Hepatocyte (in vitro differentiated cells): Measurements from ENCODE around the gene WDR4. TPM values are rescaled to one million over a fixed set of nuclear protein-coding genes. Genes with fewer than 3 reads are reported as not detected.

Source experiments
- DNase-seq: peaks from one replicate; pipeline ENCODE4 v3.0.0-alpha.2; 2016; ENCODE audit warnings: low spot score
- H2AFZ ChIP-seq: fragments of 200-600 bp; sonication (generic); 2 replicates; pipeline ENCODE4 v1.6.0; 2016; ENCODE audit warnings: antibody characterized with exemption, mild to moderate bottlenecking
- H3K27ac ChIP-seq: fragments of 200-600 bp; sonication (generic); 2 replicates; pipeline ENCODE4 v1.5.1; 2016; ENCODE audit warnings: mild to moderate bottlenecking
- H3K27me3 ChIP-seq: fragments of 200-600 bp; sonication (generic); 2 replicates; pipeline ENCODE4 v1.6.1; 2016
- H3K36me3 ChIP-seq: fragments of 200-600 bp; sonication (generic); replicated peaks from 2 replicates; pipeline ENCODE4 v1.5.1; 2016; ENCODE audit warnings: low read depth; ENCODE audit not compliant: insufficient read depth
- H3K4me1 ChIP-seq: fragments of 200-600 bp; sonication (generic); 2 replicates; pipeline ENCODE4 v1.5.1; 2016; ENCODE audit warnings: mild to moderate bottlenecking, moderate library complexity; ENCODE audit not compliant: insufficient read depth
- H3K4me2 ChIP-seq: fragments of 200-600 bp; sonication (generic); 2 replicates; pipeline ENCODE4 v1.6.0; 2016
- H3K4me3 ChIP-seq: fragments of 200-600 bp; sonication (generic); 2 replicates; pipeline ENCODE4 v1.5.1; 2016; ENCODE audit warnings: mild to moderate bottlenecking
- H3K79me2 ChIP-seq: fragments of 200-600 bp; sonication (generic); 2 replicates; pipeline ENCODE4 v1.6.0; 2017; ENCODE audit warnings: mild to moderate bottlenecking
- H3K9me2 ChIP-seq: fragments of 200-600 bp; sonication (generic); replicated peaks from 2 replicates; pipeline ENCODE4 v1.6.0; 2017; ENCODE audit warnings: mild to moderate bottlenecking; ENCODE audit not compliant: insufficient read depth
- H3K9me3 ChIP-seq: fragments of 200-600 bp; sonication (generic); 2 replicates; pipeline ENCODE4 v1.5.1; 2016; ENCODE audit warnings: low read depth, mild to moderate bottlenecking
- H4K20me1 ChIP-seq: fragments of 200-600 bp; sonication (generic); 2 replicates; pipeline ENCODE4 v1.6.0; 2016; ENCODE audit warnings: mild to moderate bottlenecking; ENCODE audit not compliant: insufficient read depth, poor library complexity, severe bottlenecking
- EZH2 ChIP-seq: fragments of 200-600 bp; sonication (generic); IDR thresholded peaks from 2 replicates; pipeline ENCODE4 v1.6.1; 2016; ENCODE audit warnings: antibody characterized with exemption, mild to moderate bottlenecking, borderline replicate concordance
- EZH2phosphoT487 ChIP-seq: fragments of 200-600 bp; sonication (generic); IDR thresholded peaks from one replicate; pipeline ENCODE4 v1.6.1; 2018; ENCODE audit warnings: antibody characterized with exemption, mild to moderate bottlenecking, low read depth, moderate library complexity; ENCODE audit not compliant: unreplicated experiment, severe bottlenecking
- WGBS: methylation state at CpG from one replicate; pipeline ENCODE4 v1.1.6; 2016; ENCODE audit warnings: low lambda C conversion rate; ENCODE audit errors: missing lambda C conversion rate; 5-methylcytosine and 5-hydroxymethylcytosine counted together
- polyA plus RNA-seq: library from polyadenylated mRNA; unstranded; fragments of >200 nt; fragmentation: Nextera tagmentation; extraction: Ambion mirVana; gene quantifications from 2 replicates; pipeline ENCODE4 v1.2.1, GENCODE V29; 2016
- total RNA-seq: library from RNA; depleted of rRNA; stranded (reverse); fragments of >200 nt; gene quantifications from 2 replicates; pipeline ENCODE4 v1.2.3, GENCODE V29; 2014
- TF ChIP-seq, protein P1 (sequence below): fragments of 200-600 bp; sonication (generic); IDR thresholded peaks from 2 replicates; pipeline ENCODE4 v1.5.1; 2016; ENCODE audit warnings: antibody characterized with exemption, mild to moderate bottlenecking; ENCODE audit not compliant: poor library complexity

WDR4 gene
- total and polyA plus RNA-seq, 2 experiments from 2014 or later: 6.4 to 11.1 TPM

DNA sequence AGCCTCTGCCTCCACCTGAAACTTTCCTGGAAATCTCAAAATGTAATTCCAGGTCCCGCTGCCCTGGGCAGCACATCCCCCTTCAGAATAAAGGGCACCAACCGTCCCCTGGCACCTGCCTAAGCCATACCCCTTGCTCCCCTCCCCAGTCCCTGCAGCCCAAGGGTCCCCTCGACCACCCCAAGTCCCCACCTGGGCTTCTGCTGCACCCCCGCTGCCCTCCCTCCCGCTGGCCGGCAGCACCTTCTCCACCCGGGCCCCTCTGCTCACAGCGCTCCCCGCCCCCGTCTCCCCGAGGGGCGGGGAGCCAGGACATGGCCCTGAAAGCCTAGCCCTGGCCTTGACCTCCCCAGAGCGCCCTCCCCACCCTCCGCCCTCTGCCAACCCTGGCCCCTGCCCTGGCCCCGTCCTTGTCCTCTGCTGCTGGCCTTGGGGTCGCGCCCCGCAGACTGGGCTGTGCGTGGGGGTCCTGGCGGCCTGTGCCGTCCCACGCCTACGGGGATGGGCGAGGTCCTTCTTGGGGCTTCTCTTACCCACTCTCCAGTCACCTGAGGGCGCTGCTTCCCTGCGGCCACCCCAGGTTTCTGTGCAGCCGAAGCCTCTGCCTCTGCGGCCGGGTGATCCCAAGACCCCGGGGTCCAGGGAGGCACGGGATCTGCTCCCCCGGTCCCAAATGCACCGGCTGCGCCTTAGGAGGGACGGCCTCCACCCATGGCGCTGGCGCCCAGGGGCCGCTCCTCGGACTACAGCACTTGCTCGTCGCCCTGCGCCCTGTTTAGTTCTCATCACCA is 41.7 kb downstream of the WDR4 start:
- Histone ChIP-seq H2AFZ (no peak overlapping the region), H3K4me3 (no peak overlapping the region), H3K27me3 (no peaks in the 10 kb centered on the region), H3K9me2 (no peaks in the 10 kb centered on the region), H3K9me3 (no peaks in the 10 kb centered on the region), H3K79me2 (no peaks in the 10 kb centered on the region), H3K4me2 (no peak overlapping the region), H3K36me3 (no peaks in the 10 kb centered on the region), H3K4me1 (no peaks in the 10 kb centered on the region), H4K20me1 (no peaks in the 10 kb centered on the region), H3K27ac (no peak overlapping the region)
- TF ChIP-seq EZH2 (no peak), EZH2phosphoT487 (no peak)
- TF ChIP-seq, protein P1, sequence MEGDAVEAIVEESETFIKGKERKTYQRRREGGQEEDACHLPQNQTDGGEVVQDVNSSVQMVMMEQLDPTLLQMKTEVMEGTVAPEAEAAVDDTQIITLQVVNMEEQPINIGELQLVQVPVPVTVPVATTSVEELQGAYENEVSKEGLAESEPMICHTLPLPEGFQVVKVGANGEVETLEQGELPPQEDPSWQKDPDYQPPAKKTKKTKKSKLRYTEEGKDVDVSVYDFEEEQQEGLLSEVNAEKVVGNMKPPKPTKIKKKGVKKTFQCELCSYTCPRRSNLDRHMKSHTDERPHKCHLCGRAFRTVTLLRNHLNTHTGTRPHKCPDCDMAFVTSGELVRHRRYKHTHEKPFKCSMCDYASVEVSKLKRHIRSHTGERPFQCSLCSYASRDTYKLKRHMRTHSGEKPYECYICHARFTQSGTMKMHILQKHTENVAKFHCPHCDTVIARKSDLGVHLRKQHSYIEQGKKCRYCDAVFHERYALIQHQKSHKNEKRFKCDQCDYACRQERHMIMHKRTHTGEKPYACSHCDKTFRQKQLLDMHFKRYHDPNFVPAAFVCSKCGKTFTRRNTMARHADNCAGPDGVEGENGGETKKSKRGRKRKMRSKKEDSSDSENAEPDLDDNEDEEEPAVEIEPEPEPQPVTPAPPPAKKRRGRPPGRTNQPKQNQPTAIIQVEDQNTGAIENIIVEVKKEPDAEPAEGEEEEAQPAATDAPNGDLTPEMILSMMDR: no peak
- WGBS: 93% methylated on average over 30 of the region's 42 CpGs
- no peak for DNase-seq

DNA sequence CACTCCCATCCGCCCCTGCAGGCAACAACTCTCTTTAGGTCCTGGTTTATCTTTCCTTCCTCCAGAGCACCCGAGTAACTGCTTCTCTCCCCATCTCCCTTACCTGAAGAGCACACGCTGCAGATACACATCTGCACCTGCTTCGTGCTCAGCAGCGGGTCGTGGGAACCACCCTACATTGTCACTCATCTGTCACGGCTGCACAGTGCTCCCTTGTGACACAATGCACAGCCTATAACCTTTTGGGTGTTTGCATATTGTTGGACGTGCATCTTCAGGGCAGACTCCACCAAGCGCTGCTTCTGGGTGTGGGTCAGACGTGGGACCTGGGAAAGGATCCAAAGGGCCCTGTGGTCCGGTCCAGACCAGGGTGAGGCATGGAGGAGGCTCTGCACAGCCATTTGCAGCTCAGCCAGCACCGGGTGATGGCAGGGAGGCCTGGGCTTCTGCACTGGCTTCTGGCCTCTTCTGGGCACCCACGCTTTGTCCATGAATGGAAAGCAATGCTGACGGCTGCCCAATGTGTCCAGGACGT is 42.5 kb downstream of the WDR4 start:
- DNase-seq: no peak
- Histone ChIP-seq H3K4me2 (no peak overlapping the region), H3K79me2 (no peaks in the 10 kb centered on the region), H3K9me3 (no peaks in the 10 kb centered on the region), H2AFZ (no peak overlapping the region), H3K27me3 (no peaks in the 10 kb centered on the region), H3K27ac (no peak overlapping the region), H4K20me1 (no peaks in the 10 kb centered on the region), H3K4me3 (no peak overlapping the region), H3K4me1 (no peaks in the 10 kb centered on the region), H3K9me2 (no peaks in the 10 kb centered on the region), H3K36me3 (no peaks in the 10 kb centered on the region)
- WGBS: 85% methylated on average over 15 of the region's 15 CpGs
- TF ChIP-seq EZH2 (no peak), EZH2phosphoT487 (no peak)

DNA sequence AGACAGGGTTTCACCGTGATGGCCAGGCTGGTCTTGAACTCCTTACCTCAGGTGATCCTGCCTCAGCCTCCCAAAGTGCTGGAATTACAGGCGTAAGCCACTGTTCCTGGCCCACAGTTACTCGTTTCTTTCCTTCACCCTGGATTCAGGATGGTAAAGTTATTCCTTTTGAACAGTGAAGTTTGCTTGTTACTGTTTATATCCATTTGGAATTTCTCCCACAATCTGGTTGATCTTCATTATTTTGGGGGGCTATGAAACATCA is 43.0 kb downstream of the WDR4 start:
- Histone ChIP-seq H2AFZ (no peak overlapping the region), H3K9me2 (no peaks in the 10 kb centered on the region), H3K27ac (no peak overlapping the region), H3K36me3 (no peaks in the 10 kb centered on the region), H3K4me2 (no peak overlapping the region), H4K20me1 (no peaks in the 10 kb centered on the region), H3K27me3 (no peaks in the 10 kb centered on the region), H3K79me2 (no peaks in the 10 kb centered on the region), H3K9me3 (no peaks in the 10 kb centered on the region), H3K4me1 (no peaks in the 10 kb centered on the region), H3K4me3 (no peak overlapping the region)
- TF ChIP-seq EZH2: no peak
- WGBS: 95% methylated on average over 3 of the region's 3 CpGs
- no peak for DNase-seq

DNA sequence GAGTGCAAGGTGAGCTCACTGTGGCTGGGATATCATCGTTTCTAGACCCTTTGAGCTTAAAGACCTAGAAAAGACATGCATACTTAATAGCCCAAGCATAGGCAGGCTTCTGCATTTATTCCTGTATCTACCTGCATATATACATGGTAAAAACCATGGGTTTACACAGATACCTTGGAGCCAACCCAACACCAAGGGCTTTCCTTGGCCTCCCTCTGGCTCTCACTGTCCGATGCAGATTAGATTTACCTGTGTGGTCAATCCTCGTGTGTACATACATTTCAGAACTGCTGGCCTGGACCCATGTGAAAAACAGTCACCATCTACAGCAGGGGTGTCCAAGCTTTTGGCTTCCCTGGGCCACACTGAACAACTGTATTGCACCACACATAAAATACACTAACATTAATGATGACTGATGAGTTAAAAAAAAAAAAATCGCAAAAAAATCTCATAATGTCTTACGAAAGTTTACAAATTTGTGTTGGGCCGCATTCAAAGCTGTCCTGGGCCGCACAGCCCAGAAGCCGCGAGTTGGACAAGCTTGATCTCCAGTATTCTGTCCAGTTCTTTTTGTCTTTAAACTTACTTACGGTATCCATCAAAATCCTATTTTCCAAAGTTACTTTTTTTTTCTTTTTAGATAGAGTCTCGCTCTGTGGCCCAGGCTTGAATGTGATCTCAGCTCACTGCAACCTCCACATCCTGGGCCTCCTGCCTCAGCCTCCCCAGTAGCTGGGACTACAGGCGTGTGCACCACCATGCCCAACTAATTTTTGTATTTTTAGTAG is 43.5 kb downstream of the WDR4 start:
- no peaks in the 10 kb centered on the region for H3K36me3 ChIP-seq
- H3K9me2 ChIP-seq: no peaks in the 10 kb centered on the region
- H4K20me1 ChIP-seq: no peaks in the 10 kb centered on the region
- H3K4me3 ChIP-seq: no peak overlapping the region
- H3K4me2 ChIP-seq: no peak overlapping the region
- H3K79me2 ChIP-seq: no peaks in the 10 kb centered on the region
- TF ChIP-seq EZH2phosphoT487 (no peak), EZH2 (no peak)
- TF ChIP-seq, protein P1: no peak
- WGBS: 86% methylated on average over 12 of the region's 12 CpGs
- no peaks in the 10 kb centered on the region for H3K9me3 ChIP-seq
- no peaks in the 10 kb centered on the region for H3K27me3 ChIP-seq
- H2AFZ ChIP-seq: no peak overlapping the region
- no peak overlapping the region for H3K27ac ChIP-seq
- H3K4me1 ChIP-seq: no peaks in the 10 kb centered on the region
- no peak for DNase-seq
